ENCODE results near the gene THRAP3. TPM values are rescaled to one million over a fixed set of nuclear protein-coding genes. Genes with fewer than 3 reads are reported as not detected.
A peak's percentile ranks its signal among the peaks of the same experiment; 100 is the strongest.

THRAP3 gene
- total and polyA plus RNA-seq, 2 experiments from 2014 or later: 61.5 to 95.2 TPM

DNA sequence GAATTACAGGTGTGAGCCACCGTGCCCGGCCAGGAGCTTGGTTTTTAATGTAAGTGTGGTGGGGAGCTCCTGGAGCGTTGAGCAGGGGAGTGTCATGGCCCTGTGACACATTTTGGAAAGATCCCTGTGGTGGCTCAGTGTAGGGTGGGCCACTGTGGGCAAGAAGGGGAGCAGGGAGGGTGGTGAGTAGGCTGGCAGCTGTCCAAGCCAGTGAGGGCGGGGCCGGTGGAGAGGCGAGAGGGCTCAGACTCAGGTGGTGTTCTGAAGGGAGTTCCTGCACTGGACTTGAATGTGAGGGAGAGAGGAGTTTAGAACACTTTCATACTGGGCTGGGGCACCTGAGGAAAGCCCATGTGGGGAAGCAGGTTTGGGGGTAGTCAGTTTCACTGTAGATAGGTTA is 102.3 kb downstream of the THRAP3 start:
- Histone ChIP-seq H3K9ac (no peak overlapping the region), H3K4me3 (no peak overlapping the region), H2AFZ (no peak overlapping the region), H3K79me2 (ENCODE audit: insufficient read depth) (peaks cover 17% of the 10 kb centered on the region), H3K4me1 (ENCODE audit: insufficient read depth) (peaks cover 9% of the 10 kb centered on the region), H3K27ac (no peak overlapping the region), H3K9me2 (ENCODE audit: insufficient read depth) (no peaks in the 10 kb centered on the region), H3K36me3 (ENCODE audit: low read depth) (no peaks in the 10 kb centered on the region), H3F3A (ENCODE audit: insufficient read depth) (no peaks in the 10 kb centered on the region), H3K9me3 (ENCODE audit: low read depth) (no peaks in the 10 kb centered on the region), H3K4me2 (ENCODE audit: unreplicated experiment) (no peak overlapping the region), H4K20me1 (ENCODE audit: insufficient read depth) (no peaks in the 10 kb centered on the region), H3K27me3 (replicated peaks; ENCODE audit: insufficient read depth) (no peaks in the 10 kb centered on the region)
- 60% methylated on average over 6 of the region's 6 CpGs for WGBS, 2 experiments (ENCODE audit: low coverage in 1 of 2, low lambda C conversion rate in 2 of 2, missing lambda C conversion rate in 2 of 2)
- in situ Hi-C loops (cut with MboI): no loop called here
- no peak for TF ChIP-seq EZH2 (IDR thresholded peaks at IDR 0.05; ENCODE audit: insufficient read depth, poor library complexity, severe bottlenecking)
- TF ChIP-seq EZH2phosphoT487 (IDR thresholded peaks at IDR 0.05; ENCODE audit: insufficient read depth, low read depth): no peak
- peak; percentile 37 for DNase-seq

DNA sequence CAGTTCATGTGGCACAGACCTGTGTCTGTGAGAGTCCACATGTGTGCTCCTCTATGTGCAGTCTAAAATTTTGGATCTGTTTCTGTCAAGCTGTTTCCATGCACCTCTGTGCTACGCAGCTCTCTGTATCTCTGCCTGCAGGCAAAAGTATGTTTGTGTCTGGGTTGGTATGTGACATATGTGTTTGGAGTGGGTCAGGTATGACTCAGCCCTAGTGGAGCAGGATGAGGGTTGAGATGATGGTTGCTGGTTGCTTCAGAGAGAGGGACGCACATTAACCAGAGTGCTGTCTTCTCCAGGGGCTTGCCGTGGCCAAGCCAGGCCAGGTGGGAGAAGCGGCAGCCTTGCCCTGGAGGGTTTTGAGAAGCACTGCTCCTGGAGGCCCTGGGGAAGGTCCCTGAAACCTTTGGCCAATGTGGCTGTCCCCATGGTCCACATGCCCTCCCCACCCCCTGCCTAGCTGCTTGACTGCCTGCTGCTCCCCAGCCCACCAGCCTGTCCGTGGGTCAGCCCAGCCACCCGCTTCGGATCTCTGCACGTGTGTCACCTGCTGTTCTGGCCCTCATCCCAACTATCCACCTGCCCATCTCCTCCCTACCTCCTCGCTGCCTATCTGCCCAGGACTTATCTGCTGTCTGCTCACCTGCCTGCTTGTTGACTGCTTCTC is 103.3 kb downstream of the THRAP3 start:
- no peaks in the 10 kb centered on the region for H3K36me3 ChIP-seq (ENCODE audit: low read depth)
- H3K27me3 ChIP-seq (replicated peaks; ENCODE audit: insufficient read depth): no peaks in the 10 kb centered on the region
- H3K27ac ChIP-seq: no peak overlapping the region
- H3K4me2 ChIP-seq (ENCODE audit: unreplicated experiment): no peak overlapping the region
- H3K4me1 ChIP-seq (ENCODE audit: insufficient read depth): peaks cover 3% of the 10 kb centered on the region; the same call in 1 of the 2 replicates
- H3K9me2 ChIP-seq (ENCODE audit: insufficient read depth): no peaks in the 10 kb centered on the region
- DNase-seq: peak; percentile 74
- WGBS, 2 experiments (ENCODE audit: low coverage in 1 of 2, low lambda C conversion rate in 2 of 2, missing lambda C conversion rate in 2 of 2): 83 to 86% methylated on average over 9 of the region's 9 CpGs
- H4K20me1 ChIP-seq (ENCODE audit: insufficient read depth): no peaks in the 10 kb centered on the region
- no peaks in the 10 kb centered on the region for H3F3A ChIP-seq (ENCODE audit: insufficient read depth)
- H3K79me2 ChIP-seq (ENCODE audit: insufficient read depth): peaks cover 7% of the 10 kb centered on the region; the same call in 1 of the 2 replicates
- H3K4me3 ChIP-seq: no peak overlapping the region
- H3K9me3 ChIP-seq (ENCODE audit: low read depth): no peaks in the 10 kb centered on the region
- no peak overlapping the region for H2AFZ ChIP-seq
- TF ChIP-seq EZH2 (IDR thresholded peaks at IDR 0.05; ENCODE audit: insufficient read depth, poor library complexity, severe bottlenecking): no peak
- no peak for TF ChIP-seq EZH2phosphoT487 (IDR thresholded peaks at IDR 0.05; ENCODE audit: insufficient read depth, low read depth)
- in situ Hi-C loops (cut with MboI): no loop called here
- no peak overlapping the region for H3K9ac ChIP-seq

DNA sequence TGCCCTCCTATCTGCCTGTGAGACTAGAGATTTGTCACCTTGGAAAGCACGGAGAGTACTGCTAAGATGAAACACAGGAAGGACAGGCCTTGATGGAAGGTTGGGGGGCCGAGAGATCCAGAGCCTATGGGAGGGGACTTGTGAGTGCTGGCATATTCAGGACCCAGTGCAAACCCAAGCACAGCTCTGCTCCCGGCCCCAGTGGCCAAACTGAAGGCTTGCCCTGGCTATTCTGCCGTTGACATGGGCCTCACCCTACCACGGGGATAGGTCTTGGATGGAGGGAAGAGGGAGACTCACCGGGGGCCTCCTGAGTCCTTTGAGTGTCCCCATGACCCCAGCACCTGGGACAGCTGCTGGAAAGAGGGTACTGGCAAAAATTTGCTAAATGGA is 103.8 kb downstream of the THRAP3 start:
- Histone ChIP-seq H3K9ac (no peak overlapping the region), H3K36me3 (ENCODE audit: low read depth) (no peaks in the 10 kb centered on the region), H4K20me1 (ENCODE audit: insufficient read depth) (no peaks in the 10 kb centered on the region), H3K27me3 (replicated peaks; ENCODE audit: insufficient read depth) (no peaks in the 10 kb centered on the region), H3K9me3 (ENCODE audit: low read depth) (no peaks in the 10 kb centered on the region), H3K4me3 (no peak overlapping the region), H2AFZ (no peak overlapping the region), H3F3A (ENCODE audit: insufficient read depth) (no peaks in the 10 kb centered on the region), H3K4me1 (ENCODE audit: insufficient read depth) (peaks cover 3% of the 10 kb centered on the region; the same call in 1 of the 2 replicates), H3K9me2 (ENCODE audit: insufficient read depth) (no peaks in the 10 kb centered on the region), H3K79me2 (ENCODE audit: insufficient read depth) (0 out of 2 replicates have a peak, but pooled peaks cover 5% of the 10 kb centered on the region), H3K27ac (no peak overlapping the region), H3K4me2 (ENCODE audit: unreplicated experiment) (no peak overlapping the region)
- 77 to 82% methylated on average over 6 of the region's 6 CpGs for WGBS, 2 experiments (ENCODE audit: low coverage in 1 of 2, low lambda C conversion rate in 2 of 2, missing lambda C conversion rate in 2 of 2)
- in situ Hi-C loops (cut with MboI): no loop called here
- TF ChIP-seq EZH2 (IDR thresholded peaks at IDR 0.05; ENCODE audit: insufficient read depth, poor library complexity, severe bottlenecking): no peak
- TF ChIP-seq EZH2phosphoT487 (IDR thresholded peaks at IDR 0.05; ENCODE audit: insufficient read depth, low read depth): no peak
- DNase-seq: no peak

GRCh38 chr1:36328713-36329112 is 104.5 kb downstream of the THRAP3 start:
- no peaks in the 10 kb centered on the region for H4K20me1 ChIP-seq (ENCODE audit: insufficient read depth)
- in situ Hi-C loops (cut with MboI): no loop called here
- no peak overlapping the region for H2AFZ ChIP-seq
- no peak overlapping the region for H3K4me2 ChIP-seq (ENCODE audit: unreplicated experiment)
- no peaks in the 10 kb centered on the region for H3F3A ChIP-seq (ENCODE audit: insufficient read depth)
- H3K9me2 ChIP-seq (ENCODE audit: insufficient read depth): no peaks in the 10 kb centered on the region
- no peaks in the 10 kb centered on the region for H3K36me3 ChIP-seq (ENCODE audit: low read depth)
- no peak for TF ChIP-seq EZH2 (IDR thresholded peaks at IDR 0.05; ENCODE audit: insufficient read depth, poor library complexity, severe bottlenecking)
- no peak for TF ChIP-seq EZH2phosphoT487 (IDR thresholded peaks at IDR 0.05; ENCODE audit: insufficient read depth, low read depth)
- H3K79me2 ChIP-seq (ENCODE audit: insufficient read depth): 0 out of 2 replicates have a peak, but pooled peaks cover 4% of the 10 kb centered on the region
- no peak overlapping the region for H3K9ac ChIP-seq
- H3K9me3 ChIP-seq (ENCODE audit: low read depth): no peaks in the 10 kb centered on the region
- peaks cover 3% of the 10 kb centered on the region; the same call in 1 of the 2 replicates for H3K4me1 ChIP-seq (ENCODE audit: insufficient read depth)
- H3K27ac ChIP-seq: no peak overlapping the region
- no peaks in the 10 kb centered on the region for H3K27me3 ChIP-seq (replicated peaks; ENCODE audit: insufficient read depth)
- H3K4me3 ChIP-seq: no peak overlapping the region
- WGBS, 2 experiments (ENCODE audit: low coverage in 1 of 2, low lambda C conversion rate in 2 of 2, missing lambda C conversion rate in 2 of 2): 74 to 75% methylated on average over 6 of the region's 6 CpGs
- peak; percentile 27 for DNase-seq

Measured in GM23248 (cell line).